Activated T-helper 1 cell treated with Interleukin-2 at 50 U/mL for 16 hours (primary cell): Measurements from ENCODE around the gene BRF1.
"Not testable (repeated sequence)": the region's sequence is repeated elsewhere in the genome, so short reads cannot be mapped to it uniquely, and the experiment has no call there.

Experiments
- DNase-seq: peaks from one replicate; pipeline ENCODE4 v3.0.0-alpha.2; 2020; ENCODE audit warnings: low read depth

Gene BRF1

GRCh38 chr14:105290621-105291346 is 10.0 kb downstream of the BRF1 start:
- no peak for DNase-seq

GRCh38 chr14:105288936-105289335 is 11.9 kb downstream of the BRF1 start:
- DNase-seq = not testable (repeated sequence)

- DNase-seq = no peak
Observed at GRCh38 chr14:105287249-105288102, 13.3 kb downstream of the BRF1 start.

GRCh38 chr14:105286759-105287144 is 14.0 kb downstream of the BRF1 start:
- DNase-seq = no peak

GRCh38 chr14:105285174-105285573 is 15.6 kb downstream of the BRF1 start:
- DNase-seq = no peak

DNA sequence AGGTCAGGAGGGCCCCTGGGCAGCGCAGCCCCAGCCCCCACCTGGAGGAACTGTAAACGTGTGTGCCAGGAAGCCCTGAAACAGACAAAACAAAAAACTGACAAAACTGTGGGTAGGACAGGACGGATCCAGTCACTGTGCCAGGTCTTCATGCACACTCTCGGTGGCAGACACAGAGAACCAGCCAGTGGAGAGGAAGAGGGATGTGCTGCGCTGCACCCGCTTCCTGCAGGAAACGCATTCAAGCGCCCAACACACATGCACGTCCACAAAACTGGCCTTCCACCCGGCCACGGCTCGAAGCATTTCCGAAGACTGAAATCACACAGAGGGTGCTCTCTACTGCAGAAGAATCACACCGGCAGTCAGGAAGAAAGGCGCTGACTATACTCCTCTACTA is 16.9 kb downstream of the BRF1 start:
- no peak for DNase-seq

DNA sequence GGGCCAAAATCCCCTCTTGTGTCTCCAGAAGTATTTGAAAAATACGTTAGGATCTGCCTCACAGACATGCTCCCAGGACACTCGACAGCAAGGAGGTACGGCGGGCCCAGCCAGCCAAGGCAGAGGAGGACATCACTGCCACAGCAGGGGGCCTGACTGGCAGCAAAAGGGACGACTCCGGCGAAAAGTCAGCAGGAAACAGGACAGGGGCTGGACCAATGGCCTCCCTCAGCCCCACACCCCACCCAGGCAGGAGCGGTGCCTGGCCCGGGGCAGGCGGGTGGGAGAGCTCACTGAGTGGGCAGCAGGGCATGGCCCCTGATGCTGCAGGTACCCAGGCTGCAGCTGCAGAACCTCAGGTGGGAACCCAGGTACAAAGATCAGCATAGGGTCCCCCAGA is 17.8 kb downstream of the BRF1 start:
- DNase-seq = no peak

DNA sequence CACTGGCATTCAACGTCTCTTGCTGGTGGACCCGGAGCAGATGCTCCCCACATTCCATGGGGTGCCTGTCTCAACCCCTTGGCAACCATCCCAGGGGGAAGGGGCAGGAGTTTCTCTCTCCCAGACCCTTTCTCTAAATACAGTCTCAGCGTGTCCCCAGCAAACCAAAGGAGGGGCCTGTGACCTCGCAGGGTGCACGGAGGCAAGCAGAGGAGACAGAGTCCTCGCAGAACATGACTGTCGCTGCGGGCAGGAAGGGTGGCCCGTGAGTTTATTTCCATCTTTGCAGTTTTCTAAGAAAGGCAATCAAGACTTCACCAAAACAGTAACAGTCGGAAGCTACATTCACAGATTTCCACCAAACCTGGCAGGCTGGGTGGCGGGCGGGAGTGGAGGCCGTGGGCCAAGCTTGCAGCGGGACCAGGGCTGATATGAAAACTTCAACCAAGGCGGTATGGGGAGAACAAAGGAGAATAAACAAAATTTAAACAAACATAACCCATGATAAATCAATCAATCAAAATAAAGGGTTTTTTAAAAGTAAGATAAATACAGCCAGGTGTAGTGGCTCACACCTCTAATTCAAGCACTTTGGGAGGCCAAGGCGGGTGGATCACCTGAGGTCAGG is 18.6 kb downstream of the BRF1 start:
- DNase-seq = no peak

DNA sequence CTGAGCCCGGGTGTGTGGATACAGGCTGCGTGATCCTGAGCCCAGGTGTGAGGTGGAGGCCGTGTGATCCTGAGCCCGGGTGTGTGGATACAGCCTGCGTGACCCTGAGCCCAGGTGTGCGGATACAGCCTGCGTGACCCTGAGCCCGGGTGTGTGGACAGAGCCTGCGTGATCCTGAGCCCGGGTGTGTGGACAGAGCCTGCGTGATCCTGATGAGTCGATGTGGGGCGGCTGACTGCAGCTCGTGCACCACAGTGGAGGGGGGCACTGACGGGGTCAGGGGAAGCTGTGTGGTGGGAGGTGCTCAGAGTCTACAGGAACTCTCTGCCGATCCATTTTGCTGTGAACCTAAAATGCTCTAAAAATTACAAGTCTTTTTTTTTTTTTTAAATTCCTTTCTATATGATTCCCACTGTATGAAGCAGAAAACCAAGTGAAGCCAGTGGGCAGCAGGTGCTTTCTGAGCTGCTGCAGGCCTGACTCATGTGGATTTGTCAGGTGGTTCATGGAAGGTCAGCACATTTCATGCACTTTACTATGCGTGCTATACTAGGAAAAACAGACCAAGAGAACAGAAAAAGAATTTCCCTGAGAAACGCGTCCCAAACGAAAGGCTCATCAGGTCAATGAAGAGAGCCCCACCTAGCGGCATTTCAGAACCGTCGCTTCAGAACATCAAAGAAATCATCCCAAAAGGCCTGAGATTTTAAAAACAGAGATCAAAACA is 19.3 kb downstream of the BRF1 start:
- no peak for DNase-seq

GRCh38 chr14:105280525-105280924 is 20.3 kb downstream of the BRF1 start:
- DNase-seq = no peak

DNA sequence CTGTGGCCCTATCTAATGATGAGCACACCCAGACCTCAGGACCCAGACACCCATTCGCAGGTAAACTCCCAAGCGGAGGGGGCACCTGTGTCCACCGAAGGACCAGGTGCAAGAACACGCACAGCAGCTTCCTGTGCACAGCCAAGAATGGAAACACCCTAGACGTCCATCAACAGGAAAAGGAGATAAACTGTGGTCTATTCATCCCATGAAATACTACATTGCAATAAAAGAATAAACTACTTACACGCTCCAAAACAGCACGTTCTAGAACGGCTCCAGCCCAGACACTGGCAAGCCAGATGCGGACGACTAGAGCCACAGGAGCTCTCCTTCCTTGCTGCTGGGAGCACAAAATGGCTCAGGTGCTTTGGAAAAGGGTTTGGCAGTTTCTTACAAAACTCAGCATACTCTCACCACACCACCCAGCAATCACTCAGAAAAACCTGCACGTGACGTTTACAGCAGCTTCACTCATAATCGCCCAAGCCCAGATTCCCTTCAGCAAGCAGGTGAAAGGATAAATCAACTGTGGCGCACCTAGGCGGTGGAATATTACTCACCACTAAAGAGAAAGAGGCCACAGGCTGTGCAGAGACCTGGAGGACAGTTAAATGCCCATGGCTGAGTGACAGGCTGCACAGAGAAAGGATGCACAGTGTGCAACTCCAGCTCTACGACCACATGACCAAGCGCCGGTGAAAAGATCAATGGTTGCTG is 21.0 kb downstream of the BRF1 start:
- no peak for DNase-seq

- not testable (repeated sequence) for DNase-seq
Observed at GRCh38 chr14:105277448-105277847, 23.4 kb downstream of the BRF1 start.

DNA sequence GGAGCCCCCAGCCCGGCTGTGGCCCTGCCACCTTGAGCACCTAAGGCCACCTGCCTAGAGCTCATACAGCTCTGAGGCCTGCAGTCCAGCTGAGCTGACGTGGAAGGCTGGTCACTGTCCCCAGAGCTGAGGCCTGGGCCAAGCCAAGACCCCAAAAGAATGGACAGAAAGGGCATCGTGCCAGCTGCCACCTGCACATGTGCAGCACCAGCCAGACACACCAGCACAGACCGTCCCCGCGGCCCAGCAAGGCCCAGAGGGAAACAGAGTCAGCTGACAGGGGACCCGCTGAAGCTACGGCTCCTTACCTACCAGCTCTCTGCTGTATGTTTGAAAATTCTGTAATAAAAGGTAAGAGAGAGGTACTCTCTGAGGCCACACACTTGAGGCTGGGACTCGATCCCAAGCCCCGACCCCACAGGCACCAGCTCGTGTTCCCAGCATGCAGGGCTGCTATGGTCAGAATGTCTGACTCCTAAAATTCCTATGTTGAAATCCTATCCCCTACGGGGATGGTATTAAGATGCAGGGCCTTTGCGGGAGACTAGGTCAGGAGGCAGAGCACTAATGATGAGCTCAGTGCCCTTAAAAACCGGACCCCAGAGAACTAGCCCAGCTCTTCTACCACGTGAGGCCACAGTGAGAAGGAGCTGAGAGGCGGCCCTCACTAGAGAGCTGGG is 25.4 kb downstream of the BRF1 start:
- no peak for DNase-seq

GRCh38 chr14:105274637-105275036 is 26.2 kb downstream of the BRF1 start:
- no peak for DNase-seq

DNA sequence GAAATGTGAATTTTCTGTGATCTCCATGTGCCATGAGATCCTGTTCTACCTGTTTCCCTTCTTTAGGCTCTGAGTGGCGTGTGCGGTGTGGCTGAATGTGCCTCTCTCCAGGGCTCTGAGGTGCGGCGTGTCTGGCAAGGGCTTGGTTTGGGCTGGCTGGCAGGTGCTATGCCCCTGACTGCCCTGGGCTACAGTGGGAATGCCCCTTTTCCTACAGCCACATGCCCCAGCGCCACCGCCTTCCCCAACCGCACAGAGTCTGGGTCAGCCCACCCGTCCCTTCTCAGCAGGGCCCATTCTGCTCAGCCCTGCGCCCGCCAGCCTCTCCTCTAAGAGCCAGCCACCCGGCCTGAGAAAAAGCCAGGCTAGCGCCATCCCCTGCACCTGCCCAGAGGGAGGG is 27.7 kb downstream of the BRF1 start:
- no peak for DNase-seq

GRCh38 chr14:105272623-105273022 is 28.2 kb downstream of the BRF1 start:
- DNase-seq = no peak

DNA sequence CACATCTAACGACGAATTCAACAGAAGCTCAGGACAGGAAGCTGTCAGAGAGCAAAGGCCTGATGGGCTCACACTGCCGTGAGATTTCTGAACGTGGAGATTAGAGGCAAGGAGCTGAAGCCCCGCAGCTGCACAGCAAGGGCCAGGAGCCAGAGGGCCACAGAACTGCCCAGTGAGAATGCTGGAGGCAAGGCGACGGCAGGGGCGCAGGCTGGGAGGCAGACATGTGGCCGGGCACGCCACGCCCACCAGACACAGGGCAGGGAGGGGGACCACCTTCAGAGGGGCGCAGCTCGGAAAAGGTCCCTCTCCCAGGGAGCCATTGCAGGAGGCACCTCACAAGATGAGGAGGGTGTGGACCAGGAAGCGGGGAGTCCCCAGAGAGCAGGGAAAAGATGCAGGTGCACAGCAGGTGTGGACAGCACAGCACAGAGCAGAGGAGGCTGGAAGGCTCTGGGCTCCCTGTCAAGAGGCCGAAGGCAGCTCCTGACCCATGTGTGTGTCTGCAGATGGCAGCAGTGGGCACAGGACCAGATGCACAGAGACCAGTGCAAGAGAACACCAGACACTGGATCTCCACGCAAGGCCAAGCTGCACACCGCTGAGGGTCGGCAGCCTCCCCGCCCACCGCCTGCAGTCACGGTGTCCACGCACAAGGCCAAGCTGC is 29.4 kb downstream of the BRF1 start:
- DNase-seq = no peak

GRCh38 chr14:105269405-105269804 is 31.4 kb downstream of the BRF1 start:
- DNase-seq = no peak

DNA sequence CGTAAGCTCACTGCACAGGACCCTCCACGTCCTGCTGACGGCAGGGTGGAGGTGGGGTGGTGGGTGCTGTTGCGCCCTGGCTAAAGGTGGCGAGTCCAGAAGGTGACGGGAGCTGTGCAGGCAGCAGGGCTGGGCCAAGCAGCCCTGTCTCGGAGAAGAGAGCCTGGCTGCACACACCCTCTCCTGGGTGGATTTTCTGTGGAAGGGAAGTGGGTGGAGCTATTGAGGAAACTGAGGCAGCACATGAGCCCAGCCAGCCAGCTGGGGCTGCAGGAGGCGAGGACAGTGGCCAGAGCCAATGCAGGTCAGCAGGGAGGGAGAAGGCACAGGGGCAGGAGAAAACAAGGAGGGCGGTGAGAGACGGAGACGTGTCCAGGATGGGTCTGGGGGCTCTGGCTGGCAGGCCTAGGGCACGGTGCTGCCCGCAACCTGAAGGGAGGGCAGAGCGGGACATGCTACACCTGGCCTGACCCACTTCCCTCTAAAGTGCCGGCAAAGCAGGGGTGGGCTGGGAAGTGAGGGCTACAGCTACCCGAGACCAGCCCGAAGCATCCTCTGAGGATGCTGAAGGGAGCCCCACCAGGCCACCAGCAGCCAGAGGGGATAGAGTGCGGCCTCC is 32.0 kb downstream of the BRF1 start:
- no peak for DNase-seq
